ENCODE data around the gene ALDH1L2.

DNA sequence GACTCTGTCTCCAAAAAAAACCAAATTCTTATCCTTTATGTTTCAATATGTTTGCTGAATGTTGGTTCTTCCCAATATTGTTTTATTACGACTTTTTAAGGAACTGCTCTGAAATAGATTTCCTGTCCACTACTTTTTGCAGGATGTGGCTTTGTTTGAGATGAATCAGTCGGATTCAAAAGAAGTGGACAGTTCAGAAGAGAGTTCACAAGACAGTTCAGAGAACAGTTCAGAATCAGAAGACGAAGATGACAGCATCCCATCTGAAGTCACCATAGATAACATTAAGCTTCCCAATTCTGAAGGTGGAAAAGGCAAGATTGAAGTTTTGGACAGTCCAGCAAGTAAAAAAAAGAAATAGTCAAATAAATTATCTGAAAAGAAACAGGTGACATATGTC, 89.9 kb downstream of the ALDH1L2 start:
- TF ChIP-seq, protein P1, sequence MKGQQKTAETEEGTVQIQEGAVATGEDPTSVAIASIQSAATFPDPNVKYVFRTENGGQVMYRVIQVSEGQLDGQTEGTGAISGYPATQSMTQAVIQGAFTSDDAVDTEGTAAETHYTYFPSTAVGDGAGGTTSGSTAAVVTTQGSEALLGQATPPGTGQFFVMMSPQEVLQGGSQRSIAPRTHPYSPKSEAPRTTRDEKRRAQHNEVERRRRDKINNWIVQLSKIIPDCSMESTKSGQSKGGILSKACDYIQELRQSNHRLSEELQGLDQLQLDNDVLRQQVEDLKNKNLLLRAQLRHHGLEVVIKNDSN (IDR thresholded peaks at IDR 0.05): no peak
- TF ChIP-seq TAF1 (IDR thresholded peaks at IDR 0.05; ENCODE audit: low read depth) (no peak), NFIC (IDR thresholded peaks at IDR 0.05) (no peak), EP300 (IDR thresholded peaks at IDR 0.05; ENCODE audit: borderline replicate concordance) (no peak), RAD21 (IDR thresholded peaks at IDR 0.05; ENCODE audit: low read depth) (no peak), TCF12 (IDR thresholded peaks at IDR 0.05; ENCODE audit: low read depth) (no peak), CEBPB (IDR thresholded peaks at IDR 0.05) (no peak), FOXM1 (IDR thresholded peaks at IDR 0.05; ENCODE audit: borderline replicate concordance, low read depth) (no peak)
- TF ChIP-seq, protein P2, sequence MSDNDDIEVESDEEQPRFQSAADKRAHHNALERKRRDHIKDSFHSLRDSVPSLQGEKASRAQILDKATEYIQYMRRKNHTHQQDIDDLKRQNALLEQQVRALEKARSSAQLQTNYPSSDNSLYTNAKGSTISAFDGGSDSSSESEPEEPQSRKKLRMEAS (IDR thresholded peaks at IDR 0.05): no peak
